Upper lobe of left lung (tissue), 4 donors: Measurements from ENCODE around the gene CPB2.

Experiments
- POLR2A ChIP-seq, 4 donors: fragments of 450-650 bp; IDR thresholded peaks; one replicate each; pipeline ENCODE4 v1.5.1; 2016 to 2017; ENCODE audit warnings: antibody characterized with exemption in 4 of 4, mild to moderate bottlenecking in 2 of 4
- POLR2AphosphoS5 ChIP-seq, 2 donors: sonication (generic); formaldehyde crosslinking; IDR thresholded peaks; one replicate each; pipeline ENCODE4 v1.5.1; 2017; ENCODE audit warnings: antibody characterized with exemption in 2 of 2
- TF ChIP-seq, protein P1 (sequence below), 6 experiments: fragments of 450-650 bp in 4 of 6; fragments of 200-600 bp in 2 of 6; sonication (generic) in 2 of 6; IDR thresholded peaks; one replicate each; pipeline ENCODE4 v1.5.1; 2016 to 2019; ENCODE audit warnings: antibody characterized with exemption in 6 of 6

DNA sequence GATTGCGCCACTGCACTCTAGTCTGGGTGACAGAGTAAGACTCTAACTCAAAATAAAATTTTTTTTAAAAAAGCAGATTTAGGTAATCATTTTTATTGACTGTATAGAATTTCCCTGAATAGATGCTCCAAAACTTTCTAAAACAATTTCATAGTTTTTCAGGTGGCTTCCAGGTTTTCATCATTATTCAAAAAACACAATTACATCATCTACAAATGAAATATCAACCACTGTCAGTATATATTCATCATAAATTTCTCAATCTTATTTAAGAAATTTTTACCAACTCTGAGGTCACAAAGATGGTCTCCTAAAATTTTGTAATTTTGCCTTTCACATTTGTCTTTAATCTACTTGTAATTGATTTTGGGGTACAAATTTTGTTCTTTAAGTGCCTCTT is 100.3 kb downstream of the CPB2 start:
- TF ChIP-seq, protein P1, sequence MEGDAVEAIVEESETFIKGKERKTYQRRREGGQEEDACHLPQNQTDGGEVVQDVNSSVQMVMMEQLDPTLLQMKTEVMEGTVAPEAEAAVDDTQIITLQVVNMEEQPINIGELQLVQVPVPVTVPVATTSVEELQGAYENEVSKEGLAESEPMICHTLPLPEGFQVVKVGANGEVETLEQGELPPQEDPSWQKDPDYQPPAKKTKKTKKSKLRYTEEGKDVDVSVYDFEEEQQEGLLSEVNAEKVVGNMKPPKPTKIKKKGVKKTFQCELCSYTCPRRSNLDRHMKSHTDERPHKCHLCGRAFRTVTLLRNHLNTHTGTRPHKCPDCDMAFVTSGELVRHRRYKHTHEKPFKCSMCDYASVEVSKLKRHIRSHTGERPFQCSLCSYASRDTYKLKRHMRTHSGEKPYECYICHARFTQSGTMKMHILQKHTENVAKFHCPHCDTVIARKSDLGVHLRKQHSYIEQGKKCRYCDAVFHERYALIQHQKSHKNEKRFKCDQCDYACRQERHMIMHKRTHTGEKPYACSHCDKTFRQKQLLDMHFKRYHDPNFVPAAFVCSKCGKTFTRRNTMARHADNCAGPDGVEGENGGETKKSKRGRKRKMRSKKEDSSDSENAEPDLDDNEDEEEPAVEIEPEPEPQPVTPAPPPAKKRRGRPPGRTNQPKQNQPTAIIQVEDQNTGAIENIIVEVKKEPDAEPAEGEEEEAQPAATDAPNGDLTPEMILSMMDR (IDR thresholded peaks at IDR 0.05): no peak
- TF ChIP-seq POLR2A (IDR thresholded peaks at IDR 0.05) (no peak), POLR2AphosphoS5 (IDR thresholded peaks at IDR 0.05) (no peak)
